NOMO-1 treated with DMSO at 0.1 percent for 48 hours (cell line): ENCODE results near the gene OR5A1.
A peak's percentile ranks its signal among the peaks of the same experiment; 100 is the strongest.

Experiments
- DNase-seq: peaks from one replicate; lab custom pipeline; 2025; ENCODE audit not compliant: unreplicated experiment; lab: John Stamatoyannopoulos, UW

OR5A1 gene

DNA sequence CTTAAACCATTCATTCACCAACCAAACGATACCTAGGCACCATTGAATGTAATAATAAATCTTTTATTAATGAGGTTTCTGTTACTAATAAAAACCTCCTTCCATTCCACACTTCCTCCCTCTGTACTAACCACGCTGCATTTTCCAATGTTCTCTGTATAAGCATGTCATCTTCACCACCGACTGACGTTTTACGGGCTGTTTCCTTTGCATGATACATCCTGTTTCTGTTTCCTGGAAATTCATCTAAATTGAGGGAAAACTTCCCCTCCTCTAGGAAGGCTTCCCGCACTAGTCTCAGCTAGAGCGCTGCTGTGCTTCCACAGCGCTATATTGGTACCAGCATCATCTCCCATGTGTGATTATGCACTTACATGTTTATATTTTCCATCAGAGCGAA, 38.9 kb downstream of the OR5A1 start:
- no peak for DNase-seq

GRCh38 chr11:59479906-59480305, 43.6 kb downstream of the OR5A1 start:
- DNase-seq: peak; percentile 11

DNA sequence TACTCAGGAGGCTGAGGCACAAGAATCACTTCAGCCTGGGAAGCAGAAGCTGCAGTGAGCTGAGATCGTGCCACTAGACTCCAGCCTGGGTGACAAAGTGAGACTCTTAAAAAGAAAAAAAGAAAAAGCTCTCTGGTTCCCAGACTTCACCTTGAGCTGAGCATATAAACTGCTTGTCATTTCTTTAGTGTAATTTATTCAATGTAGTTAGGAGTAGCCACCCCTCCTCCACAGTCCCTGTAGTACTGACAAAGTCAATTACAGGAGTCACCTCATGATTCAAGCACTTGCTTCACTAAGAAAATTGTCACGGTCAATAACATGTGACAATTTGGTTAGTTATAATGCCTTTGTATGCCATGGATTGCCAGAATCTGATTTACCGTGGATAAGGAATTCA, 44.1 kb downstream of the OR5A1 start:
- no peak for DNase-seq
